GM20000 (cell line): ENCODE data around the gene SMIM28.

Experiments used
- DNase-seq: peaks from one replicate; pipeline ENCODE4 v3.0.0; 2012; ENCODE audit warnings: low spot score
- CTCF ChIP-seq: IDR thresholded peaks from 2 replicates; pipeline ENCODE4 v1.5.1; 2012; ENCODE audit warnings: mild to moderate bottlenecking, control low read depth; ENCODE audit errors: extremely low read depth, missing control alignments

SMIM28 gene

GRCh38 chr6:138336221-138336620, 41.5 kb upstream of the SMIM28 start:
- DNase-seq: no peak
- TF ChIP-seq CTCF: no peak

- no peak for DNase-seq
- no peak for TF ChIP-seq CTCF
These were observed 40.6 kb upstream of the SMIM28 start for GRCh38 chr6:138337076-138337475.

- TF ChIP-seq CTCF: no peak
- DNase-seq: no peak
These were observed 38.7 kb upstream of the SMIM28 start for GRCh38 chr6:138339024-138339423.

GRCh38 chr6:138341176-138341575, 36.5 kb upstream of the SMIM28 start:
- TF ChIP-seq CTCF: no peak
- no peak for DNase-seq

DNA sequence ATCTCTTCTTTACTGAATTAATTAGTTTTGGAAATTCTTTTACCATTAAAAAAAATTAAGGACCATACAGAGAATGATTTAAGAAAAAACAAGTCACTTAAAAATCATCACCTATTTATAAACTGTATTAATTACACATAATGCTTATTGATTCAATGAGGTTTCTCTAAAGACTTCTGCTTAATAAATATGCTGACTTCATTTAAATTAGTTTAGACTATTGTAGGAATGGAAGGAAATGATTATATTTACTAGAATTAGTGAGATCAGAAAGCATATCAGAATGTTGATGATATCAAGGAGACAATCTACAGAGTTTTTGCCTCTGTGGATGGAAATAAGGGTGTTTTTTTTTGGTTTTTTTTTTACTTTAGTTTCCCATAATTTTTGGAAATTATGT, 34.6 kb upstream of the SMIM28 start:
- DNase-seq: no peak
- no peak for TF ChIP-seq CTCF

DNA sequence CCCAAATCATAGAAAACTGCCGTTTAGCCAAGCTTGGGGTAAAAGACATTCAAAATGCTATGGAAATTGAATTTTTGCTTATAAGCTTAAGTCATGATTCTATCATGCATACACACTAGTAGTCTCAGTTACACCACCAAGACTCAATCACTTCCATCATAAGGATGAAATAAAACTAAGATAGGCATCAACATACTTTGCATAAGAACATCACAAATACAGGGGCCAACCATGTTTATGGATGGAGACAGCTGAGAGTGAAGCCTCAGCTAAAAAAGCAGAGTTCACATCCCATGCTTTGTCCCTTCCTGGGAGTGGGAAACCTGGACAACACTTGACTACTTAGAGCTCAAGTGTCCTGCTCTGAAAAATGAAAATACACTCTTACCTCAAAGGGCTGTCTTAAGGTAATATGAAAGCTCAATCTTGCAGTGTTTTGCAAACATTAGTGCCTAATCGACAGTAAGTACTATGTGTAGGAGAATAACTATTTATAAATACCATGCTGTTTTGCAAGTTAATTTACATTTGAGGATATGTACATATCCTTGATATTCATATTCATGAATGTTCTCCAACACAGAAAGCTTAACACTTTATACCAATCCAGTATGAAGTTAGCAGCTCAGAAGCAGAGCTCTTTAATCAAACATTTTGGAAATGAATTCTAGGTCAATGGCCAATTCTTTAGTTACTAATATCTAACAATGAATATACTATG, 32.0 kb upstream of the SMIM28 start:
- DNase-seq: no peak
- no peak for TF ChIP-seq CTCF

DNA sequence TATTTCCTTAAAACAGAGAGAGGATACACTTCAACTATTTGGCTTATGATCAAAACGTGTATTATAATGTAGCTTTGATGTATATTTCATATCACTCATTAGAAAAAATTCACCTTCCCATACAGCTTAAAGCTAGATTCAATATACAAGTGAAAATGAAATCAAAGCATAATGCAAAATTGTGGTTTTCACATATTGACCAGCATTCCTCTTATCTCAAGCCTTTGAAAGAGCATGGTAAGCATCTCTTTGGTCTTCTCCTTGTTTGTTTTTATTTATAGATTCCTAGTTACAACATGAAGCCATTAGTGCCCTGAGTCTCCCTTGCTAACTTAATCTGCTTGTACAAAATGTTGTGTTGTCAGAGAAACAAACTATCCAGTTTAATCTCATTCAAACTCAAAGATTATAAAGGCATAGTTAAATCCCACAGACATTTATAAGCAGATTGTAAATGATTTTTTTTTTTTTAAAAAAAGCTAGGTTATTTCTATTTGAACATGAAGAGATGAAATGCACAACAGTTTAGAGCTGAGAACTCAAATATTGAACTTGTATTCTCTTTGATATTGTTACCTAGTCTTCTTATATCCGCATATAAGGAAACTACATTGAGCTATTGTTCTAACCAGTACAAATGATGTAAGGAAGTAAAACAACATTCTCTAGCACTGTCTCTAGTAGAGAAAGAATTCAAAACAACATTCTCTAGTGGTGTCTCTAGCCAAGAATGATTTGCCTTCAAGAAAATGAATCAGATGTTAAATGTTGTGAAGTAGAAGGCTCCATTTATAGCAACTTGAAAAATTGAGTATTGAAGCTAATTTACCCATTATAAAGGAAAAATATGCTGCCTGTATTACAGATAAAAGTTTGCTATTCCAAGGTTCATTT, 31.2 kb upstream of the SMIM28 start:
- DNase-seq: no peak

More for the DNA sequence above, 31.2 kb upstream of the SMIM28 start:
- TF ChIP-seq CTCF: no peak
